SK-N-SH (cell line): ENCODE measurements around the gene SRD5A2. TPM values are rescaled to one million over a fixed set of nuclear protein-coding genes. Genes with fewer than 3 reads are reported as not detected.

Experiments
- CTCF ChIA-PET: fragments of 300-600, 350-600 bp; formaldehyde crosslinking; extraction: SDS; loops from one replicate; lab custom pipeline; 2021; lab: Yijun Ruan, JAX
- POLR2A ChIA-PET: fragments of 350-600 bp; sonication (Branson Sonifier 250); formaldehyde crosslinking; extraction: SDS; loops from one replicate; lab custom pipeline; 2020; ENCODE audit warnings: antibody characterized with exemption, inconsistent platforms; lab: Yijun Ruan, JAX
- DNase-seq: peaks from one replicate; pipeline ENCODE4 v3.0.0; 2012
- H2AFZ ChIP-seq: fragments of 200-600 bp; sonication (generic); 2 replicates; pipeline ENCODE4 v1.8.1; 2016; ENCODE audit warnings: antibody characterized with exemption, mild to moderate bottlenecking, low read depth
- H3F3A ChIP-seq: fragments of 200-600 bp; sonication (generic); replicated peaks from 2 replicates; pipeline ENCODE3; 2016; ENCODE audit warnings: antibody characterized with exemption, mild to moderate bottlenecking; ENCODE audit not compliant: insufficient read depth
- H3K27ac ChIP-seq, 2 experiments: fragments of 200-500 bp in 1 of 2; fragments of 200-600 bp in 1 of 2; sonication (Bioruptor generic) in 1 of 2; sonication (generic), shearing (Covaris generic) in 1 of 2; 2 replicates each; pipeline versions ENCODE4 v1.5.1 to v1.6.1; 2014 to 2016; ENCODE audit warnings: low read depth in 2 of 2, inconsistent platforms in 1 of 2, low read length in 1 of 2, mild to moderate bottlenecking in 1 of 2, mixed read lengths in 1 of 2
- H3K27me3 ChIP-seq: fragments of 200-600 bp; sonication (generic), shearing (Covaris generic); 2 replicates; pipeline ENCODE4 v1.6.1; 2016; ENCODE audit warnings: mixed run types; ENCODE audit not compliant: insufficient read depth
- H3K36me3 ChIP-seq, 2 experiments: fragments of 200-500 bp in 1 of 2; fragments of 200-600 bp in 1 of 2; sonication (Bioruptor generic) in 1 of 2; sonication (generic) in 1 of 2; replicated peaks in 1 of 2; 2 replicates each; pipeline versions ENCODE3 to v1.5.1; 2014 to 2016; ENCODE audit warnings: low read length in 1 of 2, mild to moderate bottlenecking in 1 of 2; ENCODE audit not compliant: insufficient read depth in 2 of 2, control insufficient read depth in 1 of 2
- H3K4me1 ChIP-seq, 2 experiments: fragments of 200-500 bp in 1 of 2; fragments of 200-600 bp in 1 of 2; sonication (Bioruptor generic) in 1 of 2; sonication (generic), shearing (Covaris generic) in 1 of 2; 2 replicates each; pipeline versions ENCODE4 v1.5.1 to v1.6.1; 2014 to 2016; ENCODE audit warnings: low read depth in 1 of 2, low read length in 1 of 2, mixed run types in 1 of 2; ENCODE audit not compliant: insufficient read depth in 2 of 2, control insufficient read depth in 1 of 2
- H3K4me2 ChIP-seq: fragments of 200-600 bp; sonication (generic), shearing (Covaris generic); 2 replicates; pipeline ENCODE4 v1.6.1; 2017; ENCODE audit warnings: mixed run types
- H3K4me3 ChIP-seq, 2 experiments: fragments of 200-500 bp in 1 of 2; fragments of 200-600 bp in 1 of 2; sonication (Bioruptor generic) in 1 of 2; sonication (generic), shearing (Covaris generic) in 1 of 2; 2 replicates each; pipeline versions ENCODE4 v1.5.1 to v1.8.1; 2014 to 2016; ENCODE audit warnings: low read depth in 2 of 2, inconsistent platforms in 1 of 2, low read length in 1 of 2, mild to moderate bottlenecking in 1 of 2, mixed read lengths in 1 of 2, moderate library complexity in 1 of 2
- H3K79me2 ChIP-seq: fragments of 200-600 bp; sonication (generic); 2 replicates; pipeline ENCODE4 v1.8.1; 2017; ENCODE audit warnings: mild to moderate bottlenecking; ENCODE audit not compliant: insufficient read depth
- H3K9ac ChIP-seq: fragments of 200-600 bp; sonication (generic); 2 replicates; pipeline ENCODE4 v1.6.1; 2017; ENCODE audit warnings: mixed run types
- H3K9me2 ChIP-seq: fragments of 200-600 bp; sonication (generic); 2 replicates; pipeline ENCODE4 v1.6.1; 2017; ENCODE audit warnings: mixed run types
- H3K9me3 ChIP-seq: fragments of 200-600 bp; sonication (generic); 2 replicates; pipeline ENCODE4 v1.6.1; 2017; ENCODE audit warnings: mixed run types, mild to moderate bottlenecking, moderate library complexity
- H4K20me1 ChIP-seq: fragments of 200-600 bp; sonication (generic); 2 replicates; pipeline ENCODE4 v1.6.1; 2017; ENCODE audit warnings: mild to moderate bottlenecking, mixed run types; ENCODE audit not compliant: insufficient read depth
- CHD2 ChIP-seq: fragments of 150-350 bp; IDR thresholded peaks from 2 replicates; pipeline ENCODE4 v1.6.1; 2018; ENCODE audit warnings: low read length; ENCODE audit not compliant: partially characterized antibody
- EZH2phosphoT487 ChIP-seq: fragments of 200-600 bp; sonication (generic); IDR thresholded peaks from 2 replicates; pipeline ENCODE4 v1.6.1; 2017; ENCODE audit warnings: low read depth, mixed run types, mild to moderate bottlenecking, antibody characterized with exemption, moderate library complexity, borderline replicate concordance
- FOXJ3 ChIP-seq: sonication (generic); formaldehyde crosslinking; IDR thresholded peaks from 2 replicates; pipeline ENCODE4 v1.5.1; 2020; ENCODE audit warnings: mild to moderate bottlenecking, missing genetic modification reagents
- GABPA ChIP-seq: IDR thresholded peaks from 2 replicates; pipeline ENCODE4 v1.4.0; 2012; ENCODE audit warnings: low read depth, mild to moderate bottlenecking
- GATA2 ChIP-seq: sonication (generic); formaldehyde crosslinking; IDR thresholded peaks from 2 replicates; pipeline ENCODE4 v1.5.0; 2020; ENCODE audit warnings: mild to moderate bottlenecking, missing genetic modification reagents
- JUND ChIP-seq: IDR thresholded peaks from 2 replicates; pipeline ENCODE4 v1.4.0; 2012
- NFIC ChIP-seq: IDR thresholded peaks from 2 replicates; pipeline ENCODE4 v1.4.0; 2012; ENCODE audit warnings: borderline replicate concordance
- POLR2AphosphoS5 ChIP-seq: IDR thresholded peaks from 2 replicates; pipeline ENCODE4 v1.6.1; 2012; ENCODE audit warnings: low read depth, low read length
- RAD21 ChIP-seq: IDR thresholded peaks from 2 replicates; pipeline ENCODE4 v1.6.1; 2012; ENCODE audit warnings: mild to moderate bottlenecking, low read length
- RFX5 ChIP-seq: IDR thresholded peaks from 2 replicates; pipeline ENCODE4 v1.6.1; 2012; ENCODE audit warnings: mild to moderate bottlenecking, improper control_type of control experiment, low read length
- RXRA ChIP-seq: IDR thresholded peaks from 2 replicates; pipeline ENCODE4 v1.4.0; 2012; ENCODE audit warnings: low read depth, mild to moderate bottlenecking, borderline replicate concordance
- SMC3 ChIP-seq: IDR thresholded peaks from 2 replicates; pipeline ENCODE4 v1.6.1; 2012; ENCODE audit warnings: low read depth, low read length, improper control_type of control experiment
- TCF12 ChIP-seq: IDR thresholded peaks from 2 replicates; pipeline ENCODE4 v1.4.0; 2012
- WGBS: methylation state at CpG from one replicate; pipeline ENCODE4 v1.1.6; 2017; ENCODE audit warnings: low lambda C conversion rate; 5-methylcytosine and 5-hydroxymethylcytosine counted together
- polyA plus RNA-seq, 3 experiments: library from polyadenylated mRNA; depleted of rRNA; stranded (reverse); fragments of >200 nt; gene quantifications; 2 replicates each; pipeline ENCODE4 v1.2.3, GENCODE V29; 2012
- TF ChIP-seq, protein P1 (sequence below): fragments of 150-350 bp; IDR thresholded peaks from 2 replicates; pipeline ENCODE4 v1.6.1; 2016; ENCODE audit warnings: mild to moderate bottlenecking, low read depth, low read length
- TF ChIP-seq, protein P2 (sequence below): IDR thresholded peaks from 2 replicates; pipeline ENCODE4 v1.4.0; 2012; ENCODE audit warnings: low read depth
- TF ChIP-seq, protein P3 (sequence below): IDR thresholded peaks from 2 replicates; pipeline ENCODE4 v1.4.0; 2012; ENCODE audit warnings: low read depth, borderline replicate concordance
- TF ChIP-seq, protein P4 (sequence below): fragments of 150-350 bp; IDR thresholded peaks from 2 replicates; pipeline ENCODE4 v1.6.1; 2017; ENCODE audit warnings: antibody characterized with exemption, low read length, low read depth, borderline replicate concordance

SRD5A2 gene
- polyA plus RNA-seq, 1 of the 3 experiments (the other 2 are of a cell fraction) = not detected

- no peak for TF ChIP-seq CHD2
- TF ChIP-seq GATA2 (CRISPR knock-in tag) = no peak
- TF ChIP-seq, protein P1, sequence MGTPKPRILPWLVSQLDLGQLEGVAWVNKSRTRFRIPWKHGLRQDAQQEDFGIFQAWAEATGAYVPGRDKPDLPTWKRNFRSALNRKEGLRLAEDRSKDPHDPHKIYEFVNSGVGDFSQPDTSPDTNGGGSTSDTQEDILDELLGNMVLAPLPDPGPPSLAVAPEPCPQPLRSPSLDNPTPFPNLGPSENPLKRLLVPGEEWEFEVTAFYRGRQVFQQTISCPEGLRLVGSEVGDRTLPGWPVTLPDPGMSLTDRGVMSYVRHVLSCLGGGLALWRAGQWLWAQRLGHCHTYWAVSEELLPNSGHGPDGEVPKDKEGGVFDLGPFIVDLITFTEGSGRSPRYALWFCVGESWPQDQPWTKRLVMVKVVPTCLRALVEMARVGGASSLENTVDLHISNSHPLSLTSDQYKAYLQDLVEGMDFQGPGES = no peak
Observed at GRCh38 chr2:31578316-31578715, 2.4 kb downstream of the SRD5A2 start (continued).

GRCh38 chr2:31577143-31577542, 3.6 kb downstream of the SRD5A2 start:
- Histone ChIP-seq H3K9me2 (no peaks in the 10 kb centered on the region), H4K20me1 (no peaks in the 10 kb centered on the region), H3K4me3 (no peak overlapping the region), H3K9me3 (no peaks in the 10 kb centered on the region), H3F3A (no peaks in the 10 kb centered on the region), H3K9ac (no peak overlapping the region), H3K36me3 (no peaks in the 10 kb centered on the region), H3K4me1 (no peaks in the 10 kb centered on the region), H2AFZ (no peak overlapping the region), H3K79me2 (no peaks in the 10 kb centered on the region), H3K27me3 (peaks cover 27% of the 10 kb centered on the region; the same call in 1 of the 2 replicates), H3K27ac (no peak overlapping the region), H3K4me2 (no peak overlapping the region)
- WGBS = 0% methylated on average over 1 of the region's 1 CpG
- TF ChIP-seq NFIC = no peak
- TF ChIP-seq, protein P2, sequence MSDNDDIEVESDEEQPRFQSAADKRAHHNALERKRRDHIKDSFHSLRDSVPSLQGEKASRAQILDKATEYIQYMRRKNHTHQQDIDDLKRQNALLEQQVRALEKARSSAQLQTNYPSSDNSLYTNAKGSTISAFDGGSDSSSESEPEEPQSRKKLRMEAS = no peak
- TF ChIP-seq, protein P3, sequence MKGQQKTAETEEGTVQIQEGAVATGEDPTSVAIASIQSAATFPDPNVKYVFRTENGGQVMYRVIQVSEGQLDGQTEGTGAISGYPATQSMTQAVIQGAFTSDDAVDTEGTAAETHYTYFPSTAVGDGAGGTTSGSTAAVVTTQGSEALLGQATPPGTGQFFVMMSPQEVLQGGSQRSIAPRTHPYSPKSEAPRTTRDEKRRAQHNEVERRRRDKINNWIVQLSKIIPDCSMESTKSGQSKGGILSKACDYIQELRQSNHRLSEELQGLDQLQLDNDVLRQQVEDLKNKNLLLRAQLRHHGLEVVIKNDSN = no peak
- TF ChIP-seq JUND = no peak
- TF ChIP-seq CHD2 = no peak
- TF ChIP-seq RAD21 = no peak
- DNase-seq = no peak
- POLR2A ChIA-PET = no interaction called here
- CTCF ChIA-PET = no interaction called here

GRCh38 chr2:31568585-31569201, 12.0 kb downstream of the SRD5A2 start:
- CTCF ChIA-PET = no interaction called here
- Histone ChIP-seq H3F3A (no peaks in the 10 kb centered on the region), H3K36me3 (no peaks in the 10 kb centered on the region), H3K79me2 (no peaks in the 10 kb centered on the region), H3K27ac (no peak overlapping the region), H3K9me2 (no peaks in the 10 kb centered on the region), H4K20me1 (no peaks in the 10 kb centered on the region), H3K9ac (no peak overlapping the region), H3K4me1 (no peaks in the 10 kb centered on the region), H3K4me3 (no peak overlapping the region), H3K27me3 (no peaks in the 10 kb centered on the region), H3K4me2 (no peak overlapping the region), H2AFZ (no peak overlapping the region), H3K9me3 (no peaks in the 10 kb centered on the region)
- no peak for DNase-seq
- 25% methylated on average over 8 of the region's 10 CpGs for WGBS
- TF ChIP-seq POLR2AphosphoS5 (no peak), RFX5 (no peak), FOXJ3 (CRISPR knock-in tag) (no peak), EZH2phosphoT487 (no peak), GATA2 (CRISPR knock-in tag) (no peak), TCF12 (no peak), GABPA (no peak), RXRA (no peak), SMC3 (no peak)
- TF ChIP-seq, protein P4, sequence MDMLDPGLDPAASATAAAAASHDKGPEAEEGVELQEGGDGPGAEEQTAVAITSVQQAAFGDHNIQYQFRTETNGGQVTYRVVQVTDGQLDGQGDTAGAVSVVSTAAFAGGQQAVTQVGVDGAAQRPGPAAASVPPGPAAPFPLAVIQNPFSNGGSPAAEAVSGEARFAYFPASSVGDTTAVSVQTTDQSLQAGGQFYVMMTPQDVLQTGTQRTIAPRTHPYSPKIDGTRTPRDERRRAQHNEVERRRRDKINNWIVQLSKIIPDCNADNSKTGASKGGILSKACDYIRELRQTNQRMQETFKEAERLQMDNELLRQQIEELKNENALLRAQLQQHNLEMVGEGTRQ = no peak
- POLR2A ChIA-PET = no interaction called here
